Activated naive CD4-positive, alpha-beta T cell (primary cell): Measurements from ENCODE around the gene ADAP1.
"Not testable (repeated sequence)": the region's sequence is repeated elsewhere in the genome, so short reads cannot be mapped to it uniquely, and the experiment has no call there.

Experiments used
- DNase-seq, 4 experiments: peaks; one replicate each; lab custom pipeline; 2025; lab: John Stamatoyannopoulos, UW

The ADAP1 gene, protein sequence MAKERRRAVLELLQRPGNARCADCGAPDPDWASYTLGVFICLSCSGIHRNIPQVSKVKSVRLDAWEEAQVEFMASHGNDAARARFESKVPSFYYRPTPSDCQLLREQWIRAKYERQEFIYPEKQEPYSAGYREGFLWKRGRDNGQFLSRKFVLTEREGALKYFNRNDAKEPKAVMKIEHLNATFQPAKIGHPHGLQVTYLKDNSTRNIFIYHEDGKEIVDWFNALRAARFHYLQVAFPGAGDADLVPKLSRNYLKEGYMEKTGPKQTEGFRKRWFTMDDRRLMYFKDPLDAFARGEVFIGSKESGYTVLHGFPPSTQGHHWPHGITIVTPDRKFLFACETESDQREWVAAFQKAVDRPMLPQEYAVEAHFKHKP

DNA sequence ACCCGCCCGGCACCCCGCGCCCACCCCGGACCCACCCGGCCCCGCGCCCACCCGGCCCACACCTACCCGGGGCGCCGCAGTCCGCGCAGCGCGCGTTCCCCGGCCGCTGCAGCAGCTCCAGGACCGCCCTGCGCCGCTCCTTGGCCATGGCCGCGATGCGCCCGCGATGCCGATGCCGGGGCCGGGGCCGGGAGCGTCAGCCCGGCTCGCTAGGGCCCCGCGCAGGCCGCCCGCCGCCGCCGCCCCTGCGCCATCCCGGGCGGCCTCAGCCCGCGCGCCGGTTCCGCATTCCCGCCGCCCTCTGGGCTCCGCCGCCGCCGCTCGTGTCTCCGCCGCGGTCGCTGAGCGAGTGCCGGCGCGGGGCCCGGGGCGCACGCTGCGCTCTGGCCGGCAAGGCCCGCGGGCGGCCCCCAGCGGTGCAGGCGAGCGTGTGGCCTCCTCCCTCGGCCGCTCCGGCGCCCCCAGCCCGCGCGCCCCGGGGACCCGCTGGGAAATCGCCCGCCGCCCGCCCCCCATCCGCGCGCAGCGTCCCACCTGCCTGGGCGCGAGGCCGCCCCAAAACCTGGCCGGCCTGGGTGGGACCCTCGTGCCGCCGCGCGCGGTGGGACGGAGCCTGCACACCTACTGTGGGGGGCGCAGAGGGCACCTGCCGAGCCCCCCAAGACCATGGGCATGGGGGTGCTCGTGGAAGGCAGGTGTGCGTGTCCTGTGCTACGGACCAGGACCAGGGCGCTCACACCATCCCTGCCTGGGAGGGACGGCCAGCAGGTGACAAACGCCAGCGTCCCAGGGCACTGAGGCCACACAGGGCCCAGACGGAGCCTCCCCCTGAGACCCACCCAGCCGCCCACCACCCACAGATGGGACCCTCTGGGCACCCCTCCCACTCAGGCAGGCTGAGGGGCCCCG is at the start of gene ADAP1:
ADAP1 (minus strand) TSS at position 351 of the 909 bp plus-strand sequence; CDS start at position 148, 203 bp downstream.
- peak in 2 of 4 experiments; percentile 13 to 42 for DNase-seq

DNA sequence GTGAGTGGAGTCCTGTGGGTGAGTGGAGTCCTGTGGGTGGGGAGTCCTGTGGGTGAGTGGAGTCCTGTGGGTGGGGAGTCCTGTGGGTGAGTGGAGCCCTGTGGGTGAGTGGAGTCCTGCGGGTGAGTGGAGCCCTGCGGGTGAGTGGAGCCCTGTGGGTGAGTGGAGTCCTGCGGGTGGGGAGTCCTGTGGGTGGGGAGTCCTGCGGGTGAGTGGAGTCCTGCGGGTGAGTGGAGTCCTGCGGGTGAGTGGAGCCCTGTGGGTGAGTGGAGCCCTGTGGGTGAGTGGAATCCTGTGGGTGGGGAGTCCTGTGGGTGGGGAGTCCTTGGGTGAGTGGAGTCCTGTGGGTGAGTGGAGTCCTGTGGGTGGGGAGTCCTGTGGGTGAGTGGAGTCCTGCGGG is 48.0 kb upstream of the ADAP1 start:
- DNase-seq: not testable (repeated sequence)

DNA sequence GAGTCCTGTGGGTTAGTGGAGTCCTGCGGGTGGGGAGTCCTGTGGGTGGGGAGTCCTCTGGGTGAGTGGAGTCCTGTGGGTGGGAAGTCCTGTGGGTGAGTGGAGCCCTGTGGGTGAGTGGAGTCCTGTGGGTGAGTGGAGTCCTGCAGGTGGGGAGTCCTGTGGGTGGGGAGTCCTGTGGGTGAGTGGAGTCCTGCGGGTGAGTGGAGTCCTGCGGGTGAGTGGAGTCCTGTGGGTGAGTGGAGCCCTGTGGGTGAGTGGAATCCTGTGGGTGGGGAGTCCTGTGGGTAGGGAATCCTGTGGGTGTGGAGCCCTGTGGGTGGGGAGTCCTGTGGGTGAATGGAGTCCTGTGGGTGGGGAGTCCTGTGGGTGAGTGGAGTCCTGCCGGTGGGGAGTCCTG is 47.5 kb upstream of the ADAP1 start:
- DNase-seq: not testable (repeated sequence)

DNA sequence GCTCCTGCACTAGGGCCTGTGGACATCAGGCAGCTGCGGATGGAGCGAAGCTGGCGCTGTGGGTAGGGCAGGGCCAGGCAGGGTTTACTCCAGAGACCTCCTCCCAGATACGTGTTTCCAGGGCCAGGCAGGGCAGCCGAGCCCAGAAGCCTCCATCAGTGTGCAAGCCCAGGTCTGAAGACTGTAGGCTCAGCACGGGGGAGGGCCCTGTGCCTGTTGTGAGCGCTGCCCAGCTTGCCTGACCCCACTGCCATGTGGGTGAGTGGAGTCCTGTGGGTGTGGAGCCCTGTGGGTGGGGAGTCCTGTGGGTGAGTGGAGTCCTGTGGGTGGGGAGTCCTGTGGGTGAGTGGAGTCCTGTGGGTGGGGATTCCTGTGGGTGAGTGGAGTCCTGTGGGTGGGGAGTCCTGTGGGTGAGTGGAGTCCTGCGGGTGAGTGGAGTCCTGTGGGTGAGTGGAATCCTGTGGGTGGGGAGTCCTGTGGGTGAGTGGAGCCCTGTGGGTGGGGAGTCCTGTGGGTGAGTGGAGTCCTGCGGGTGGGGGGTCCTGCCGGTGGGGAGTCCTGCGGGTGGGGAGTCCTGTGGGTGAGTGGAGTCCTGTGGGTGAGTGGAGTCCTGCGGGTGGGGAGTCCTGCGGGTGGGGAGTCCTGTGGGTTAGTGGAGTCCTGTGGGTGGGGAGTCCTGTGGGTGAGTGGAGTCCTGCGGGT is 46.7 kb upstream of the ADAP1 start:
- DNase-seq: not testable (repeated sequence)

DNA sequence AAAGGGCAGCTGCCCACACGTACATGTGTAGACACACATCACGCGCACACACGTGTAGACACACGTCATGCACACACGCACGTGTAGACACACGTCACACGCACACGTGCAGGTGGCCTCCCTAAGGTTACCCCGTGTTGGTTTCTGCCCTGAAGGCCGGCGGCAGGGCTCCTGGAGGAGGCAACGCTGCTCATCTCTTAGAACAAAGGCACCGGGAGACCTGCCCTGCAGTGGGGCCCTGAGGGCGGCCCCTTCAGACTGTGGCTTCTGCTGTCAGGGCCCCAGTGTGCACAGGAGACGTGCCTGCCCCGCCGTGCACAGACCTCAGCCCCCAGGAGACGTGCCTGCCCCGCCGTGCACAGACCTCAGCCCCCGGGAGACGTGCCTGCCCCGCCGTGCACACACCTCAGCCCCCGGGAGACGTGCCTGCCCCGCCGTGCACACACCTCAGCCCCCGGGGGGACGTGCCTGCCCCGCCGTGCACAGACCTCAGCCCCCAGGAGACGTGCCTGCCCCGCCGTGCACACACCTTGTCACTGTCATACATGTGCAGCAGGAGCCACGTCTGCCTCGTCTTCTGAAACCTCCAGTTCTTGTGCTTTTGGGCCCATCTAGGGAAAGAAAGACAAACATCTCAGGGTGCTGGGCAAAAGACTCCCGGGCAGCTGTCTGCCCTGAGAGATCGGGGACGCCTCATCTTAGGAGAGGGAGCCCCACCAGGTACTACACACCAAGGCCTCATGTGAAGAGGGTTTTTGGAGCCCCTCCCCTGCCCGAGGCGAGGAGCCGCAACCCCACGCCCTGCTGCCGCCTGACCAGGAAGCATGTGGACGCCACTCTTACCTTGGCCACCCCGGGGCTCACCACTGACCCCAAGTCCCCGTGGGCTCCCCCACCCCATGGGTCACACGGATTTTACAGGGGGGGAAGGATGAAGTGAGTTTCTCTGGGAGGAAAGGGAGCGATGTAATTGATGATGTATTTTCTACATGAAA is 45.8 kb upstream of the ADAP1 start:
- no peak for DNase-seq

DNA sequence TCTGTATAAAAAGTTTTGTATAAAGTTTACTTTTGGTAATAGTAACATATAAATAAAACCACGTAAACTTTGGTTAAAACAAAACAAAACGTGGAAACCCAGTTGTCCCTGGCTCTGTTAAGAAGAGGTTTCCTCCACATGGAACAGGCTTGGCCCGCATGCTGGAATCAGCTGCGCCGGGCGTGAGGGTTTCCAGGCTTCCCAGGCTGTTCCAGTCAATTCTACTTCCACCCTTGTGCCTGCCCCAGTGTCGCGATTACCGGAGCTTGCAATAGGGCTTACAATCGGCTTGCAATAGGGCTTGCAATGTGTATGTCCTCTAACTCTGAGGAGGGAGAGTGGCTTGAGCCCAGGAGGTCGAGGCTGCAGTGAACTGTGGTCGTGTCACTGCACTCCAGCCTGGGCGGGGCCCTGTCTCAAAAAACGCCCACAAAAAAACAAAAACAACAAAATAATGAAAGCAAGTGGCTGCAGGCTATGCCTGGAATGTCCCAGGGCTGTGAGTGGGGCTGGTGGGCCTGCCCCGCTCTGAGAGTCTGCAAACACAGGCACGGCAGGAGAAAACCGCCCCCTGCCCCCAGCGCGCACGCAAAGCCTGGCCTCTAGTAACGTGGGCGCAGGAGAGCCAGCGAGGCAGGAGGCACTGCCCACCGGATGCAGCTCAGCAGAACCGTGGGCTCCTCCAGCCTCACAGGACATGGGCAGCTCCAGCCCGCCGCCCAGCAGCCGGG is 44.8 kb upstream of the ADAP1 start:
- no peak for DNase-seq

DNA sequence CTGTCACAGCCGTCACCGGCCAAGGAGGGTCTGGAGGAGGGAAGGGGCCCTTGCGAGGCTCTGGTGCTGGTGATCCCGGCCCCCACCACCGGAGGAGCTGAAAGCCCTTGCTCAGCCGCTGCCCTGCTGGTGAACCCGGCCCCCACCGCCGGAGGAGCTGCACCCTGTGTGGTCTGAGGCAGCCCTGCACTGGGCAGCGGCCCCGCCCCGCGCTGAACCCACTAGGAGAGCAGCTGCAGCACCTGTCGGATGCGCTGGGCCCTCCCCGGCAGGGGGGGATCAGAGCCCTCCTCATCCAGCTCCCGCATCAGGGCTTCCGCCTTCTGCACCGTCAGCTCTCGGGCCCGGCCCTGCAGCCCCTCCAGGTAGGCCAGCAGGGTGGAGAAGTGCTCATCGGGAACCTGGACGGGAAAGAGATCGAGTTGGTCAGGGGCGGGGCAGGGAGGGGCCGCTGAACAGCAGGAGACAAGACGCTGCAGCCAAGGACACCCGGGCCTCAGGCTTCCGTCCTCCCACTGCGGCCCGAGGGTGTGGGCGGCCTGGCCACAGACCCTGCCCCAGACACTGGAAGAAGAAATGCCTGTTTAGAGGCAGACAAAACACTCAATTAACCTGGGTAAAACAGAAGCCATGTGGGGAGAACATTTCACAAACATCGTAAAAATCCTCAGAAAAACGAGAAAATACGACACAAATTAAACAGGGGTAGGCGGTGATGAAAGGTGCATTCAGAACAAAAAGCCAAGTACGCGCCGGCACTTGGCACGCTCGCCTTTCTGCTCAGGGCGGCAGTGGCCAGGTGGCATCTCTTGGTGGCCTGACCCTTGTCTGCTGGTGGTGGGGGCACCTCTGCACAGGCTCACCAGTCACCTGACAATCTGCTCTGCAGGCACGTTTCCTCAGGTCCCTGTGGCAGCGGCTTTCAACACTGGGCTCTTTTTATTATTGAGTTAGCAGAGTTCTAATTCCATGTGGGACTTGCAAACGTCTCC is 43.2 kb upstream of the ADAP1 start:
- DNase-seq: no peak

DNA sequence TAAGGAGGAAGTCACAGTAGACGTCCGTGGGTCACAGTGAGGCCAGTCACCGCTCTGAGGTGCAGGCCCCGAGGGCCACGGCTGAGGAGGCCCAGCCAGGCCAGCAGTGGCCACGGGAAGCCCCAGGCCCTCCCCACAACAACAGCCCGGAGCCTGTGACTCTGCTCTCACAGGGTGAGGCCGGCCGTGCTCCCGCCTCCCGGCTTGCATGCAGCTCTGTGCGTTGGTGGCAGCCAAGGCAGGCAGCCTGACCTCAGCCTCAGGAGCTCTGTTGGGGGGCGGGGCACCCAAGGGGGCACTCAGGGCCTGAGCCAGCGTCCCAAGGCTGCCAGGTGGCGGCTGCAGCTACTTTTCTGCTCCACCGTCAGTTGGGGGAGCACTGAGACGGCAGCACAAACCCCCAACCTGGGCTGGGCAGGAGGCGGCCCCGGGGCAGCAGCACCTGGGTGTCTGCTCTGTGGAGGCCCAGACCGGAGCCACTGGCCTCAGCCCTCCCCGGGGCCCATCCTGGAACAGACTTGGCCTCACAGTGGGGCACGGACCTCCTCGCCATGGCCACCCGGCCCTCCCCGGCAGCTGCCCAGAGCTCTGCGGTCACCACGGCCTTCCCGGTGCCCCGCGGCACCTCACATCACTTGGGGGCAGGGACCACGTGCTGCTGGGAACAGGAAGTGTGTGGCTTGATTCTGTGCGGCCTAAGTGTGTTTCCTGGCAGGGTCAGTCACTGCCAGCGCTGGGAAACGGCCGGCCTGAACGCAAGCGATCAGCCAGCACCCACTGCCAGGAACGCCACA is 41.8 kb upstream of the ADAP1 start:
- no peak for DNase-seq

DNA sequence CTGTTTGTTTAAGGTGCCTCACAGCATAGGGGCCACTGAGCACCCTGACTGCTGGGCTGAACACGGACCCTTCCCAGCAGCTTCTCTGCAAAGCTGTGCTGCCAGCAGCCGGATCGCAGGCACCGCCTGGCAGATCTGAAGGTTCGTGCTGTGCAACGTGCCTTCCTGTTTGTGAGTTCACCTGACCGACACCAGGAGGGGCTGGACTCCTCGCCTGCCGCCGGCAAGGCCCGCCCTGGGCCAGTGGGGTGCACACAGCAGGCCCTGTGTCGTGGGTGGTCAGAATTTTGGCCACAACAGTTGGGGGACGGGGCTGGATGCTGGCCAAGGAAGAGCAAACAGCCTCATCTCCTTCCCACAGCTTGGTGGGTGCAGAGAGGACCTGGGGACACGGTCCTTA is 41.1 kb upstream of the ADAP1 start:
- DNase-seq: no peak

DNA sequence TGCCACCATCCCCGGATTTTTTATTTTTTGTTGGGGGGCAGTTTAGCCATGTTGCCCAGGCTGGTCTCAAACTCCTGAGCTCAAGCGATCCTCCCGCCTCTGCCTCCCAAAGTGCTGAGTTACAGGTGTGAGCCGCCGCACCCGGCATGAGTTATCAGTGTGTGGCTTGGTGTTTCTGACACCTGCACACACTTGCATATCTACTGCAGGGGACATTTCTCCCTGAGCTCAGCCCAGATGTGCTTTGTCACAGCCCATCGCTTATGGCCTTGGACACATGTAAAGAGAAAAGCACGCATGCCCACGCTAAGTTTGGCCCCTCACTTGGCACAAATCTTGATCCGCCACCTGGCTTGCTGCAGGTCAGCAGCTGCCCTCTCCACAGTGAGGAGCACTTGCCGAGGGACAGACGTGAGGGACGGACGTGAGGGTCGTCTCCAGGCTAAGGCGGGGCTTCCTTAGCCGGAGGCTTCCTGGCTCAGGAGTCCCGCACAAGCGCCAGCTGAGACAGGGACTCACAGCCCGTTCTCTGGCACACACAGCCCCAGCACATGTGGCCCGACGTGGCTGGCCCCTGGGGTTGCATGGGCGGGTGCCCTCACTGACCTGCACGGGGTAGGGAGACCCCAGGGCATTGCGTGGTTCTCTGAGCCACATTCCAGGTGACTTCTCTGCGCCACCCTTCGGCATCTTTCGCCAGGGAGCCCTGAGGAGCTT is 40.3 kb upstream of the ADAP1 start:
- no peak for DNase-seq

DNA sequence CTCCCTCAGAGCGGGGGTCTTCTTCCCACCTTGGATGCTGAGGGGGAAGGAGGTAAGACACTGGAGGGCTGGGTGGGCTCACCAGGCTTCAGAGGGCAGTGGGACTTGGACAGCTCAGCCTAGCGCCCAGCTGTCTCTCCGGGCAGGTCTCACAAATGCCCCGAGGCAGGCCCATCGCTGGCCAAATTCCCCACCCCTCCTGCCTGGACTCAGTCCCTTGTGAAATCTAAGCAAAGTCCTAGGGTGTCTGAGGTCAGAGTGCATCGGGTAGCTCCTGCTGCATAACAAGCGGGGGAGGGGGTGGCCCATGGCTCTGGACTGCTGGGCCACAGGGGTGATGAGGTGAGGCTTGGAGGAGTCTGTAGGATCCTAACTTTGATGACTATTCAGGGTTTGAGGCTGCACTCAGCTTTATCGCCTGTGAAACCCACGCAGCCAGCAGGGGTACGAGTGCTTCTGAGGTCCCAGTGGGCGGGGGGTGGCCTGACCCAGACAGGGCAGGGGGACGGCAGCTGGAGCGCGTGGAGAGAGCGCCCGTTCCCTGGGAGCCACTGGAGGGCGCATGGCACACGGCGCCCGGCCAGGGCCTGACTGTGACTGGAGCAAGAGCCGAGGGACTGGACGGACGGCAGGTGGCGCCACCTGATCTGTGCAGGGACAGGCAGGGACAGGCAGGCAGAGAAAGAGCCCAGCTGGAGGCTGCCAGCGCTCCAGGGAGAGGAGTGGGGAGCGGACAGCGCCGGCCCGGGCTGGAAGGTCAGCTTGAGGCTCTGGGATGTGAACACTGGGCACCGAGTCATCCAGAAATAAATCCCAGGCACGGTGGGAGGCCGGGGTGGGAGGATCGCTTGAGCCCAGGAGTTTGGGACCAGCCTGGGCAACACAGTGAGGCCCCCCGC is 38.5 kb upstream of the ADAP1 start:
- DNase-seq: peak; percentile 67 to 92 (median 86)

DNA sequence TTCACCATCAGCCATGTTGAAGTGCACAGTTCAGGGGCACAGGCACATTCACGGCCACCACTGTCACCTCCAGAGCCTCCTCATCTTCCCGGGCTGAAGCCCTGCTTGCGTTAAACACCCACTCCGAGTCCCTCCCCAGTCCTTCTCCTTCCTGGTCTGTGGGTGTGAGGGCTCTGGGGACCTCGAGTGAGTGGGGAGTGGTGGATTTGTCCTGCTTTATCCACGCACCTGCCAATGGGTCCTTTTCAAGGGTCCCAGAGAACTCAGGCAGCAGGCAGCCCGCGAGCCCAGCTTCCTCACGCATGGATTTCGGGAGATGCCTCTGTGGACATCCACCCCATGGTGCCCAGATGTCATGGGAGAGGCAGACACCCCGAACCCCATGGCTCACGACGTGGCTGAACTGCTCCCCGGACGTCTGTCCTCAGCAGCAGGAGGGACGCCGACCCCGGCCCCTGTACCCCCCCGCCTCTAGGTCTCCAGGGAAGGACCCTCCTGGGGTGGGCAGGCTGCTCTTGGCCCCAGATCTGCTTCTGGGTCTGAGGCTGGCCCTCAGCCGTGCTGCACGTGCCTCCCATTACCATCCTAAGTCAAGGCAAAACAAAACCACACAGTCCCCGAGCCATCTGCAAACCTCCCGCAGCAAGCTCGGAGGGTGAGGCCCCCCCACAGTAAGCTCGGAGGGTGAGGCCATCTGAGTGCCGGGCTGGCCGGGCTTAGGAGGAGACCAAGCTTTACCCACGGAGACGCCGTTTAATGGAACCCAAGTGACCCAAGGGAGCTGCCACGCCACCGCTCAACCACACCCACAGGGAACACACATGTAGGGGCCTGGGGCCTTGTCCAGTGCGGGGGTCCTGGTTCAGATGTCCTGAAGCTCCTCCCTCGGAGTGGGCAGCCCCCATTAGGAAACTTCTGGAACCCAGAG is 37.5 kb upstream of the ADAP1 start:
- DNase-seq: no peak

DNA sequence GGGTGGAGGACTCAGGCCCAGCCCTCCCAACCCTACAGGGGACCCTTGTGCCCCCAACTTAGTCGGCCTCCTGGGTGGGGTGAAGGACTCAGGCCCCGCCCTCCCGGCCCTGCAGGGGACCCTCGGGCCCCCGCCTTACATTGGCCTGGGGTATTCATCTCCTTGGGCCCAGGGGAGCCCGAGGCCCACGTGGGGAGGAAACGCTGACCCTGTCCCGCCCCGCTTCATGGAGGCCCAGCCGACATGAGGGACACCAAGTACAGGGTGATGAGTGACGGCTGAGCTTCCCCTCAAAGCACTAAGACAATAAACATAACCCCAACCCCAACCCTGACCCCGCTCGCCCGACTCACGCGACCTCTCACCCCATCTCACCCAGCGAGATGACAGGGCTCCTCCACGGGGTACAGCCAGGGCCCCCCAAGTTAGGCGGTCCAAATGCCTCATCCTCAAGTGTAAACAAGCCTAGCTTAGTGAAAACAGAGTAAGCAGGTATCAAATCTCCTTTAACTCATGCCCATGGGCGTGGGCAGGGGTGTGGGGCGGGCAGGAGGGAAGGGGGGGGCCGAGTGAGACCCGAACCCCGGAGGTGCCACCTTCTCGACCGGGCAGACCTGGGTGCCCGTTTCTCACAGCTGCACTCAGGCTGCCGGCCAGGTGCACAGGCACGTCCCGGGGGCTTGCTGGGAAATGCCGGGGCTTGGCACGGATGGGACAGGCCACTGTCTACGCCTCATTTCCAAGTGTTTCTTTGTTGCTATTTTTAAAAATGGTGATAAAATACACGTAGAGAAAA is 36.7 kb upstream of the ADAP1 start:
- DNase-seq: no peak

DNA sequence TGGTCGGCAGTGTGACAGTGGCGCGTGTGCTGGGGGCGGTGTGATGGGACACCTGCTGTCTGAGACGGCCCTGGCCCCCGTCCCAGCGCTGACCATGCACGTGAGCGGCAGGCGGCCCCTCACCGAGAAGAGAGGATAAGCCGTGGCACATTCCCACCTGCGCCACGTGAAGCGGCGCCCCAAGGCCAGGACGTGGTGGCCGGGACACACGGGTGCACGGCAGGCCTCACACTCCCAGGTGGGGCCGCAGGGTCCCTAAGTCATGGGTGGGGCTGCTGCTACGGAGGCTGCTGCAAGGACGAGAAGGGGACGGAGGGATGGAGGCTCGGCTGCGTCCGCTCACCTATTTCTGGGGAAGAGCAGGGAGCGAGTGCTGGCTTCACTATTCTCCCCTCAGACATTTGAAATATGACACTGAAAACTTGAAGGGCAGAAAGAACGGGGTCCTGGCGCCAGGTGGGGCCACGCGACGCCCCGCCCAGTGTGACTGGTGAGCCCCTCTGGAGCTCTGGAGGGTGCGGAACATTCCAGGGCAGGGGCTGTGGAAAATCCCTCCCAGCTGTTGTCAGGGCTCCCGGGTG is 36.0 kb upstream of the ADAP1 start:
- DNase-seq: no peak
